Thyroid gland (tissue), 4 donors: ENCODE results near the gene MUC4. TPM values are rescaled to one million over a fixed set of nuclear protein-coding genes. Genes with fewer than 3 reads are reported as not detected.

Source experiments
- DNase-seq, 2 donors: peaks; one replicate each; pipeline ENCODE4 v3.0.0-alpha.2; 2019
- H3K27ac ChIP-seq, 3 donors: fragments of 200-600 bp; sonication (generic); 1 replicate in 2 of 3; 2 replicates in 1 of 3; pipeline ENCODE4 v1.5.1; 2016 to 2019; ENCODE audit warnings: mild to moderate bottlenecking in 1 of 3, moderate library complexity in 1 of 3
- H3K27me3 ChIP-seq: fragments of 200-600 bp; sonication (generic); one replicate; pipeline ENCODE4 v1.5.1; 2019
- H3K36me3 ChIP-seq, 2 donors: fragments of 200-600 bp; sonication (generic); one replicate each; pipeline ENCODE4 v1.5.1; 2016 to 2019
- H3K4me1 ChIP-seq, 2 donors: fragments of 200-600 bp; sonication (generic); one replicate each; pipeline ENCODE4 v1.5.1; 2017 to 2019
- H3K4me3 ChIP-seq, 3 donors: fragments of 200-600 bp; sonication (generic); replicated peaks in 1 of 3; 1 replicate in 2 of 3; 2 replicates in 1 of 3; pipeline ENCODE4 v1.5.1; 2016; ENCODE audit warnings: mild to moderate bottlenecking in 1 of 3
- H3K9me3 ChIP-seq: fragments of 200-600 bp; sonication (generic); one replicate; pipeline ENCODE4 v1.5.1; 2017
- POLR2A ChIP-seq, 2 donors: fragments of 450-650 bp; IDR thresholded peaks; one replicate each; pipeline ENCODE4 v1.6.1; 2017; ENCODE audit warnings: antibody characterized with exemption in 2 of 2, mild to moderate bottlenecking in 2 of 2, moderate library complexity in 1 of 2
- WGBS, 2 donors: methylation state at CpG; one replicate each; pipeline ENCODE4 v1.1.5; 2017; 5-methylcytosine and 5-hydroxymethylcytosine counted together
- intact Hi-C: fragments of 100-400 bp; cut with DNase I; formaldehyde crosslinking; loops from one replicate; pipeline ENCODE4 v1.15.1; 2023
- total RNA-seq, 4 donors: library from RNA; depleted of rRNA; stranded (reverse); fragments of >200 nt; gene quantifications; one replicate each; pipeline ENCODE4 v1.2.3, GENCODE V29; 2016
- TF ChIP-seq, protein P1 (sequence below), 6 experiments: fragments of 200-600 bp in 3 of 6; fragments of 450-650 bp in 3 of 6; sonication (generic) in 3 of 6; IDR thresholded peaks; one replicate each; pipeline ENCODE4 v1.5.1; 2016 to 2019; ENCODE audit warnings: antibody characterized with exemption in 6 of 6, mild to moderate bottlenecking in 2 of 6, inconsistent platforms in 1 of 6, moderate library complexity in 1 of 6

MUC4 gene
- total RNA-seq, 4 donors from 2014 or later, result 0.13 to 0.20 TPM; not detected in 2

DNA sequence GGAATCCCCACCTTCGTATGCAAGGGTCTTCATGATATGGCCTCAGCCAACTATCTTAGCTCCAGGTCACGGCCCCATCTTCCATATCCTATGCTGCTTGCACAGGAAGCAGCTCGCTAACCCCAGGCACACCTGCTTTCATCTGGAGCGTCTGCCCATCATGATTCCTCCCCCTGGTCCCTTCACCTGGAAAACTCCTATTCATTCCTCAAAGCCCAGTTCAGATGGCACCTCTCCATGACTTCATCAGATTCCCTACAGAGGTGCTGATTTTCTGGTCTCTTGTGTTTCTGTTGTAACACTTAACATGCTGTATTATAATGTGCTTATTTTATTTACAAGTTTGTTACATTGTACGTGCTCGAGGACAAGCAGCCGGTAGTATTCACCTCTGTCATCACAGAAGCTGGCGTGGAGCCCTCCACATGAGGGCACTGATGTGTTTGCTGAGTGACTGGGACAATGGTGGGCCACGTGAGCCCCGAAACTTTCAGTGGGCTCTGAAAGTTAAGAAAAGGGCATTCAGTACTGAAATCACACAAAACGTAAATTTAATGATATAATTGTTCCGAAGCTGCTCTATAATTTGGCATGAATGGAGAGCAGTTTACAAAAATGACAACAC is 74.8 kb downstream of the MUC4 start:
- Histone ChIP-seq H3K27ac (no peak overlapping the region), H3K27me3 (no peaks in the 10 kb centered on the region), H3K9me3 (no peaks in the 10 kb centered on the region), H3K4me1 (no peaks in the 10 kb centered on the region), H3K36me3 (peaks cover 5 to 33% of the 10 kb centered on the region in 2 donors), H3K4me3 (no peak overlapping the region)
- no peak for DNase-seq
- no peak for TF ChIP-seq POLR2A (IDR thresholded peaks at IDR 0.05)
- TF ChIP-seq, protein P1, sequence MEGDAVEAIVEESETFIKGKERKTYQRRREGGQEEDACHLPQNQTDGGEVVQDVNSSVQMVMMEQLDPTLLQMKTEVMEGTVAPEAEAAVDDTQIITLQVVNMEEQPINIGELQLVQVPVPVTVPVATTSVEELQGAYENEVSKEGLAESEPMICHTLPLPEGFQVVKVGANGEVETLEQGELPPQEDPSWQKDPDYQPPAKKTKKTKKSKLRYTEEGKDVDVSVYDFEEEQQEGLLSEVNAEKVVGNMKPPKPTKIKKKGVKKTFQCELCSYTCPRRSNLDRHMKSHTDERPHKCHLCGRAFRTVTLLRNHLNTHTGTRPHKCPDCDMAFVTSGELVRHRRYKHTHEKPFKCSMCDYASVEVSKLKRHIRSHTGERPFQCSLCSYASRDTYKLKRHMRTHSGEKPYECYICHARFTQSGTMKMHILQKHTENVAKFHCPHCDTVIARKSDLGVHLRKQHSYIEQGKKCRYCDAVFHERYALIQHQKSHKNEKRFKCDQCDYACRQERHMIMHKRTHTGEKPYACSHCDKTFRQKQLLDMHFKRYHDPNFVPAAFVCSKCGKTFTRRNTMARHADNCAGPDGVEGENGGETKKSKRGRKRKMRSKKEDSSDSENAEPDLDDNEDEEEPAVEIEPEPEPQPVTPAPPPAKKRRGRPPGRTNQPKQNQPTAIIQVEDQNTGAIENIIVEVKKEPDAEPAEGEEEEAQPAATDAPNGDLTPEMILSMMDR (IDR thresholded peaks at IDR 0.05), result no peak
- 88 to 94% methylated on average over 12 of the region's 12 CpGs for WGBS, 2 donors
- intact Hi-C loops, result no loop called here

DNA sequence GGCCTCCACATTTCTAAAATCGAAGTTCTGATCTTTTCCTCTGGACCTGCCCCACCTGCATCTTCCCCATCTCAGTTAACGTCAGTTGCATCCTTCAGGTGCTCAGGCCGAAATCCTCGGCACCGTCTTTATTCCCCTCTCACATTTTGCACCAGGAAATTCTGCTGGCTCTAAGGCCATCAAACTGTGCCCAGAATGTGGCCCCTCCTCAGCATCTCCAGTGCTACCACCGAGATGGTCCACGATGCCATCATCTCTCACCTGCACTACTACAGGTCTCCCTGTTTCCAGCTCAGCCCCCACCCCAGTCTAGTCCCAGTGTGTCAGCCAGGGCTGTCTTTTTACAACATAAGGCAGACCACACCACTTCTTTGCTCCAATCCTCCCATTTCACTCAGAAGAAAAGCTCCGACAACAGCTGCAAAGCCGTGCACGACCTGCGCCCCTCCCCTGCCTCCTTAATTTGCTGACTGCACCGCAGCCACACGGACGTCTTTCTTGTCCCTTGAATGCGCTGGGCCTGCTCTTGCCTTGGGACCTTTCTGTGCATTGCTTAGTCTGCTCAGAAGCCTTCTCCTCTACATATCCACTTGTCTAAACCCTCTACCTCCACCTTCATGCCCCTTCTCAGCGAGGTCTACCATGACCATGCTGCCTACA is 76.6 kb downstream of the MUC4 start:
- Histone ChIP-seq H3K27ac (no peak overlapping the region), H3K36me3 (peaks cover 7 to 49% of the 10 kb centered on the region in 2 donors), H3K9me3 (no peaks in the 10 kb centered on the region), H3K4me1 (no peaks in the 10 kb centered on the region), H3K4me3 (no peak overlapping the region), H3K27me3 (no peaks in the 10 kb centered on the region)
- TF ChIP-seq, protein P1 (IDR thresholded peaks at IDR 0.05), result no peak
- TF ChIP-seq POLR2A (IDR thresholded peaks at IDR 0.05), result no peak
- intact Hi-C loops, result no loop called here
- no peak for DNase-seq
- 80% methylated on average over 16 of the region's 16 CpGs for WGBS, 2 donors

DNA sequence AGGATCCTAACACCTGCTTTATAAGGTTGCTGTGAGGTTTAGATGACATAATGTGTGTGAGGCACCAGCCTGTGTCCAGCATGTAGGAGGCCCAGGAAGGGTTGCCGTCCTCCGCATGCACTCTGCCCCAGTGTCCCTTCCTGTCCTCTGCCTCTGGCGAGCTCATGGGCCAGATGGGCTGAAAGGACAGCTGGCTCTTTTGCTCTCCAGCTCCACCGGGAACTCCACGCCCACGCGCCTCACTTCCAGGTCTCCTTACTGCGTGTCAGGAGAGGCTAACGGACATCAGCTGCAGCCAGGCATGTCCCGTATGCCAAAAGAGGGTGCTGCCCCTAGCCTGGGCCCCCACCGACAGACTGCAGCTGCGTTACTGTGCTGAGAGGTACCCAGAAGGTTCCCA is 78.8 kb downstream of the MUC4 start:
- intact Hi-C loops, result no loop called here
- Histone ChIP-seq H3K9me3 (no peaks in the 10 kb centered on the region), H3K36me3 (peaks cover 7 to 49% of the 10 kb centered on the region in 2 donors), H3K4me3 (no peak overlapping the region), H3K27ac (no peak overlapping the region), H3K27me3 (no peaks in the 10 kb centered on the region), H3K4me1 (no peaks in the 10 kb centered on the region)
- TF ChIP-seq, protein P1 (IDR thresholded peaks at IDR 0.05), result no peak
- TF ChIP-seq POLR2A (IDR thresholded peaks at IDR 0.05), result no peak
- no peak for DNase-seq
- WGBS, 2 donors, result 77 to 80% methylated on average over 12 of the region's 12 CpGs

DNA sequence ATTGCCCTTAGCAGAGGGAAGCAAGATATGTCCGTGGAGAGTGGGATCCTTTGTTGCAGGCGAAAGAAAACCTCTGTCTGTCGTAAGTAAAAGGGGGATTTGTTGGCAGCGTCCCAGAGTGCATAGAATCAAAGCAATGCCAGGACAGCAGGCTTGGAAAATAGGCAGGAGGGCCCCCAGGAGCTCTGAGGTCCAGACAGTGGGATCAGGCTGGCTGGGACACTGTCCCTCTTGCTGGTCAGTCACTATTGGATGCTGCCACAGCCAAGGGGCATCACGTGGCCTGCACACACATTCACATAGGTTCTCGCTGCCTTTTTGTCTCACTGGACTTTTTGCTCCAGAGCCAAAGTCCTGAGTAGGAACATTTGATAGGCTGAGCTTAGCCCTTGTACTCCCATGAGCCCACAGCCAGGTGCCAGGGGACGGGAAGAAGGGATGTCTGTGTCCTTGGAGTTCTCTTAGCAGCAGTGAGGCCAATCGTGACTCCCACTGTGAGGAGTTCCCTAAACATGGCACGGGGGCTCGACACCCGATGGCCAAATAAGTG is 80.3 kb downstream of the MUC4 start:
- Histone ChIP-seq H3K9me3 (no peaks in the 10 kb centered on the region), H3K27ac (no peak overlapping the region), H3K4me3 (no peak overlapping the region), H3K4me1 (no peaks in the 10 kb centered on the region), H3K36me3 (peaks cover 7 to 42% of the 10 kb centered on the region in 2 donors), H3K27me3 (no peaks in the 10 kb centered on the region)
- no peak for DNase-seq
- TF ChIP-seq, protein P1 (IDR thresholded peaks at IDR 0.05), result no peak
- TF ChIP-seq POLR2A (IDR thresholded peaks at IDR 0.05), result no peak
- intact Hi-C loops, result no loop called here
- 93 to 97% methylated on average over 11 of the region's 11 CpGs for WGBS, 2 donors
